Measurements from ENCODE around the gene SLC24A3. TPM values are rescaled to one million over a fixed set of nuclear protein-coding genes. Genes with fewer than 3 reads are reported as not detected.

Gene SLC24A3
- polyA plus RNA-seq, 1 donor (not counting 4 experiments of a cell fraction or from before 2014, with no cell fraction given), result 0.17 TPM

DNA sequence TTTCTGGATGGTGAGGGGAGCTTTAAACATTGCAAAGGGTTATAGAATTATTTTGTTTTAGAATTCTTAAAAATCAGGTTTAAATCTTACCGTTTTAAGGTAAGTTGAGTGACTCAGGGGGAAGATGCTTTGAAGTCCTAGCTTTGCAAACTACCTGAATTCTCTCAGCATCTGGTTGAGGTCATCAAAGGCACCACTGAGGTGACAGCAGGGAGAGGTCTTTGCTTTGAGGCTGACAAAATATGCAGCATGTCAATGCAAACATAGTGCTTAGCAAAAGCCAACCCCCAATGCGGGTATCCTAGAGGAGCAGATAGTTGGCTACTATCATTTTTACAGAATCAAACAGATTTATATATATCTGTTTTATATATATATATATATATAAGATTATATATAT, 219.5 kb downstream of the SLC24A3 start:
- dilution Hi-C loops (cut with MboI; ENCODE audit: extremely low pct_ligation_motif_present, low sequenced_read_pairs), result no loop called here
- Histone ChIP-seq H3K79me2 (ENCODE audit: control insufficient read depth, insufficient read depth, low read length) (no peaks in the 10 kb centered on the region), H3K27me3 (ENCODE audit: control insufficient read depth, extremely low read depth, insufficient read depth, low read length) (no peaks in the 10 kb centered on the region), H3K4me2 (ENCODE audit: control insufficient read depth, extremely low read depth, insufficient read depth, low read depth, low read length) (no peak overlapping the region), H4K20me1 (ENCODE audit: control insufficient read depth, extremely low read depth, insufficient read depth, low read length) (no peaks in the 10 kb centered on the region), H2AFZ (ENCODE audit: control insufficient read depth, low read length) (no peak overlapping the region), H3K9me3 (ENCODE audit: control insufficient read depth, low read depth, low read length) (no peaks in the 10 kb centered on the region), H3K4me1 (ENCODE audit: control insufficient read depth, extremely low read depth, insufficient read depth, low read length) (no peaks in the 10 kb centered on the region), H3K9me1 (ENCODE audit: control insufficient read depth, extremely low read depth, insufficient read depth, low read length) (no peaks in the 10 kb centered on the region), H3K36me3 (ENCODE audit: control insufficient read depth in 2 of 2, extremely low read depth in 1 of 2, insufficient read depth in 2 of 2, low read length in 2 of 2) (no peaks in the 10 kb centered on the region), H3K4me3 (ENCODE audit: control insufficient read depth in 2 of 3, extremely low read depth in 1 of 3, insufficient read depth in 2 of 3, low read depth in 1 of 3, low read length in 3 of 3) (no peak overlapping the region), H3K27ac (ENCODE audit: control insufficient read depth, insufficient read depth, low read length) (no peak overlapping the region), H3K9ac (ENCODE audit: control insufficient read depth, extremely low read depth, insufficient read depth, low read length) (no peak overlapping the region)
- FAIRE-seq (no peak), DNase-seq (ENCODE audit: low read depth, low spot score) (no peak)
- no peak for TF ChIP-seq EZH2 (IDR thresholded peaks at IDR 0.05; ENCODE audit: low read length)
- no peak for TF ChIP-seq CTCF (optimal IDR thresholded peaks at IDR 0.05 in 1 of 3, IDR thresholded peaks at IDR 0.05 in 1 of 3, conservative IDR thresholded peaks at IDR 0.05 in 1 of 3; ENCODE audit: extremely low read depth in 1 of 3, insufficient read depth in 2 of 3, low read length in 3 of 3)

DNA sequence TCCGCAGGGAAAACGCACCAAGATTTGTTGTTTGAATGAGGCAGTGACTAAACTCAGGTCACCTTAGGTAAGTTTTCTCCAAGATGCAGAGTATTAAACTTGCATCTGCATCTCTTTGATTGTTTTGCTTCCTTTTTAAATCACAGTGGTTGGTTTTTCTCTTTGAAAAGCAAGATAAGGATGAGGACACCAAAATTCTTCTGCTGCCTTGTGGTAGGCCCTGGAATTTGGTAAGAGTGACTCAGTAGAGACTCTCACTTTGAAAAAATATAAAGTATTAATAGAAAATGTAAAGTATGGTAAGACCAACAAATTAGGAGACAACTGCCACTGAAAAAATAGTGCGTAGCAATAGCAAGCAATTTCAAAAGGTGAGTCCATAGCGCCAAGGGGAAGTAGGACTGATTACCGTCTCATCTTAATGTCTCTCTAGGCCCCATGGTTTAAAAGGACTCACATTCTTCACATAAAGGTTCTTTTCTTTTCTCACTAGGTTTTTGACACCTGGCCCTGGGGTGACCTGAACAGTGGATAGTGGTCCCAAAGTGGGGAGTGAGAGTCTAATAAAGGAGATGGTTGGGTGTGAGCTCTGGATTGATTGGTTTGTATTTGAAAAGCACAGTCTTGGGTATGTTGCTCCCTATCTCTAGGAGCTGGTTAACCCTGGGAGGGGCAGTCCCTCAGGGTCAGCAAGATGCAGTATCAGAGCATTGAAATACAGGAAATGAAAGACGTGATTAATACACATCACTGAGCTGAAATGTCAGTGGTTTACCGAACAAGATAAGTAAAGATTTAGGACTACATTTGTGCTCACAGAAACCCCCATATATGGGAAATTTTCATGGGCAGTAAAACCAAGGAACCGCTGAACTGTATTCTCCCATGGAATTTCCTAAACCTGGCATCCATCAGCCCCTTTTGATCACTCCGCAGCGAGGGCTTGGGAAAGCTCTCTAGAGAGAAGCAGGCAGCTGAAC, 221.2 kb downstream of the SLC24A3 start:
- Histone ChIP-seq H4K20me1 (ENCODE audit: control insufficient read depth, extremely low read depth, insufficient read depth, low read length) (no peaks in the 10 kb centered on the region), H2AFZ (ENCODE audit: control insufficient read depth, low read length) (no peak overlapping the region), H3K4me2 (ENCODE audit: control insufficient read depth, extremely low read depth, insufficient read depth, low read depth, low read length) (no peak overlapping the region), H3K9ac (ENCODE audit: control insufficient read depth, extremely low read depth, insufficient read depth, low read length) (no peak overlapping the region), H3K9me1 (ENCODE audit: control insufficient read depth, extremely low read depth, insufficient read depth, low read length) (no peaks in the 10 kb centered on the region), H3K4me1 (ENCODE audit: control insufficient read depth, extremely low read depth, insufficient read depth, low read length) (no peaks in the 10 kb centered on the region), H3K4me3 (ENCODE audit: control insufficient read depth in 2 of 3, extremely low read depth in 1 of 3, insufficient read depth in 2 of 3, low read depth in 1 of 3, low read length in 3 of 3) (no peak overlapping the region), H3K9me3 (ENCODE audit: control insufficient read depth, low read depth, low read length) (no peaks in the 10 kb centered on the region), H3K79me2 (ENCODE audit: control insufficient read depth, insufficient read depth, low read length) (no peaks in the 10 kb centered on the region), H3K27me3 (ENCODE audit: control insufficient read depth, extremely low read depth, insufficient read depth, low read length) (no peaks in the 10 kb centered on the region), H3K36me3 (ENCODE audit: control insufficient read depth in 2 of 2, extremely low read depth in 1 of 2, insufficient read depth in 2 of 2, low read length in 2 of 2) (no peaks in the 10 kb centered on the region), H3K27ac (ENCODE audit: control insufficient read depth, insufficient read depth, low read length) (no peak overlapping the region)
- FAIRE-seq (no peak), DNase-seq (ENCODE audit: low read depth, low spot score) (no peak)
- TF ChIP-seq EZH2 (IDR thresholded peaks at IDR 0.05; ENCODE audit: low read length) (no peak), CTCF (optimal IDR thresholded peaks at IDR 0.05 in 1 of 3, IDR thresholded peaks at IDR 0.05 in 1 of 3, conservative IDR thresholded peaks at IDR 0.05 in 1 of 3; ENCODE audit: extremely low read depth in 1 of 3, insufficient read depth in 2 of 3, low read length in 3 of 3) (no peak)
- dilution Hi-C loops (cut with MboI; ENCODE audit: extremely low pct_ligation_motif_present, low sequenced_read_pairs), result no loop called here
